ENCODE results near the gene UIMC1. TPM values are rescaled to one million over a fixed set of nuclear protein-coding genes. Genes with fewer than 3 reads are reported as not detected.

The UIMC1 gene
- total RNA-seq, 1 donor from 2014 or later = 45.2 TPM

DNA sequence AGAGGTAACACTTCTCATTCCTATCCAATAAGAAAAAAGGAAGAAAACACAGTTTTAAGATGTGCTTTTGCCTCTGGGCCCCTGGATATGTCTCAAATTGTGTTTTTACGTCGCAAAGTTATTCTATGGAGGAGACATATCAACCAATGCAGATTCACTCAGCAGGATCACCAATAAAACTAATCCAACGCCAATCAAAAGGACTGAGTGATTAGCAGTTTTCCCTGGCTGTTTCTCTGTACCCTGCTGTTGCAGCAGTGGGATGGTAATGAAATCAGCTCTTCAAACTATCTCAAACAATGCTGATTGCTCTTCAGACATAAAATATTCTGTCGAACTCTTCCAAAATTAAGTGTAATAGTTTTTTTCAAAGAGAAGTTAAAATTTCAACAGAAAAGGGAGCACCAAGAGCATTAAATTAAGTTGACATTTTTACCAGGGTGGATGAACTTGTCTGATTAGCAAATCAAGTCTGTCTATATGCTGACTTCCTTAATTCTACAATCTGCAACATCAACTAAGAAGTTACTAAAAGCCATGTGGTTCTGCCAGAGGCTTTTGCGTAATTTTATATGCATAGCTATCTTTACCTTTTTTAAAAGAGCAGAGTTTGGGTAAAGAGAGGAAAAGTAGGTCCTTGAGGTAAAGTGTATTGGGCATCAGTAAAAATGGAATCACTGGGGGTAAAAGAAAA, 97.8 kb downstream of the UIMC1 start:
- H3K36me3 Mint-ChIP-seq = peaks cover 24% of the 10 kb centered on the region
- H3K4me1 Mint-ChIP-seq = peaks cover 11% of the 10 kb centered on the region
- H3K27me3 Mint-ChIP-seq (ENCODE audit: low read depth) = no peaks in the 10 kb centered on the region
- H3K4me3 Mint-ChIP-seq = no peak overlapping the region
- no peak for TF ChIP-seq CTCF (IDR thresholded peaks at IDR 0.05; ENCODE audit: unreplicated experiment)
- no peak for DNase-seq (ENCODE audit: low spot score in 2 of 2, unreplicated experiment in 2 of 2)
- H3K9me3 Mint-ChIP-seq = no peaks in the 10 kb centered on the region
- H3K27ac Mint-ChIP-seq = no peak overlapping the region

GRCh38 chr5:176906796-176907195, 99.8 kb downstream of the UIMC1 start:
- Mint-ChIP-seq H3K9me3 (no peaks in the 10 kb centered on the region), H3K36me3 (peaks cover 35% of the 10 kb centered on the region), H3K4me3 (no peak overlapping the region), H3K27ac (no peak overlapping the region), H3K27me3 (ENCODE audit: low read depth) (no peaks in the 10 kb centered on the region), H3K4me1 (peaks cover 11% of the 10 kb centered on the region)
- DNase-seq (ENCODE audit: low spot score in 2 of 2, unreplicated experiment in 2 of 2) = no peak
- TF ChIP-seq CTCF (IDR thresholded peaks at IDR 0.05; ENCODE audit: unreplicated experiment) = no peak

- no peak for TF ChIP-seq CTCF (IDR thresholded peaks at IDR 0.05; ENCODE audit: unreplicated experiment)
- Mint-ChIP-seq H3K9me3 (no peaks in the 10 kb centered on the region), H3K36me3 (peaks cover 33% of the 10 kb centered on the region), H3K27me3 (ENCODE audit: low read depth) (no peaks in the 10 kb centered on the region), H3K27ac (no peak overlapping the region), H3K4me3 (no peak overlapping the region), H3K4me1 (peaks cover 9% of the 10 kb centered on the region)
- DNase-seq (ENCODE audit: low spot score in 2 of 2, unreplicated experiment in 2 of 2) = no peak
Observed at GRCh38 chr5:176906126-176906525, 100.5 kb downstream of the UIMC1 start.

DNA sequence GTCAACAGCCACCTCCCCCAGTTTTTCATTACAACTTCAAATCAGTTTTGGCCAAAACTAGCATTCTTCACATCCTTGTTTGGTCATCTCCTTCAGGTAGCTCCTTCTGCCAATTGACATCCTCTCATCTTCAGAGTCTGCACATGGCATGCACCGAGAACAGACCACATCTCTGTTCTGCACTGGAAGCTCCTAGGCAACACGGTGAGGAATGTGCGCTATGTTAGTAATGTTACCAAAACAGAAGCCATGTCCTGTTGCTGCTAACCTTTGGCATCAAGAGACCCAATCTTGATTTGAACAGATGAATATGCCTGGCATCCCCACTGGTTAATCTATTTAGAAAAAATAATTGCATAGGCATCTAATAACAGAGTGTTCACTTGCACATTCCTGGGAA, 102.3 kb downstream of the UIMC1 start:
- Mint-ChIP-seq H3K36me3 (peaks cover 33% of the 10 kb centered on the region), H3K9me3 (no peaks in the 10 kb centered on the region), H3K27ac (no peak overlapping the region), H3K4me3 (no peak overlapping the region), H3K4me1 (no peaks in the 10 kb centered on the region), H3K27me3 (ENCODE audit: low read depth) (no peaks in the 10 kb centered on the region)
- DNase-seq (ENCODE audit: low spot score in 2 of 2, unreplicated experiment in 2 of 2) = no peak
- TF ChIP-seq CTCF (IDR thresholded peaks at IDR 0.05; ENCODE audit: unreplicated experiment) = no peak

DNA sequence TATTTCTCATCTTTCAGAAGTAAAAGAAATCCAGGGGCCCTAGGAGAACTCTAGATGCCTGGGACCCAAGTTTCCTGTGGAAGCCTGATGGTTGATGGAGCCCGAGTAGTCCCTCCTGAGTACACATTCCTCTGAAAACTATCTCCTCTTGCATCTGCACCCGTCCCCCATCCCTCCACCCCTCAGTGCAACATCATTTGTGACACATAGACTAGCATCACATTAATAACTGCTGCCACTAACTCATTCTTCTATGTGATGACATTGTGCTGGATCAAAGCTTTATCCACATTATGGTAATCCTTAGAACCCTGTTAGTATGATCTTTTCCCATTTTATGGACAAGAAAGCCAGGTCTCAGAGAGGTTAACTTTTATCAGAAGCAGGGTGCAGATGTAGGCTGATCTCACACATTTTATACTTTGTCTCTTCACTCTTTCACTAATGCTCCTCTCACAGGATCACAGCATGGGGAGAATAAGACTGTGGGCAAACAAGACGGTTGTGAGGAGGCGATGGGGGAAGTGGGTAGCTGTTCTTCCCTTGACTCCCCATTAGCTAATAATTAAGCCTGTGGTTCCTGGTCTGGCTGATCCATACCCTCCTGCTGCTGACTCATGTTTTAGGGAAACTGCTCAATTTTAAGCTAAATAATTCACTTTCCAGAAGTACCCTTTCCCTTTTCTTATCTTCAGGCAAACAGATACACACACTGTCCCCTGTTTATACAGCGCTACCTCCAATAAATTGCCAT, 103.5 kb downstream of the UIMC1 start:
- Mint-ChIP-seq H3K4me3 (no peak overlapping the region), H3K4me1 (no peaks in the 10 kb centered on the region), H3K27me3 (ENCODE audit: low read depth) (no peaks in the 10 kb centered on the region), H3K27ac (no peak overlapping the region), H3K36me3 (peaks cover 30% of the 10 kb centered on the region), H3K9me3 (no peaks in the 10 kb centered on the region)
- no peak for DNase-seq (ENCODE audit: low spot score in 2 of 2, unreplicated experiment in 2 of 2)
- no peak for TF ChIP-seq CTCF (IDR thresholded peaks at IDR 0.05; ENCODE audit: unreplicated experiment)
